GM12891 (cell line): ENCODE data around the gene ITSN1.

Experiments used
- PAX5 ChIP-seq: IDR thresholded peaks from 2 replicates; pipeline ENCODE4 v1.6.1; 2011; ENCODE audit warnings: low read length, moderate library complexity, mild to moderate bottlenecking; ENCODE audit not compliant: insufficient read depth, severe bottlenecking
- TAF1 ChIP-seq: IDR thresholded peaks from 2 replicates; pipeline ENCODE4 v1.6.1; 2011; ENCODE audit warnings: low read depth, low read length, control low read depth

- TF ChIP-seq TAF1: no peak
- TF ChIP-seq PAX5: no peak
Measured at GRCh38 chr21:33622253-33622652, 20.0 kb upstream of the ITSN1 start.
